C4-2B (cell line): ENCODE data around the gene SEMA4D.

Source experiments
- H3K27ac ChIP-seq: fragments of 450-650 bp; 2 replicates; pipeline ENCODE4 v1.5.1; 2017
- ZFX ChIP-seq: fragments of 450-650 bp; IDR thresholded peaks from 2 replicates; pipeline ENCODE4 v1.6.1; 2017
- TF ChIP-seq, protein P1 (sequence below): fragments of 450-650 bp; conservative IDR thresholded peaks from 2 replicates; pipeline ENCODE4 v1.5.1; 2017; ENCODE audit warnings: mild to moderate bottlenecking

Gene SEMA4D

DNA sequence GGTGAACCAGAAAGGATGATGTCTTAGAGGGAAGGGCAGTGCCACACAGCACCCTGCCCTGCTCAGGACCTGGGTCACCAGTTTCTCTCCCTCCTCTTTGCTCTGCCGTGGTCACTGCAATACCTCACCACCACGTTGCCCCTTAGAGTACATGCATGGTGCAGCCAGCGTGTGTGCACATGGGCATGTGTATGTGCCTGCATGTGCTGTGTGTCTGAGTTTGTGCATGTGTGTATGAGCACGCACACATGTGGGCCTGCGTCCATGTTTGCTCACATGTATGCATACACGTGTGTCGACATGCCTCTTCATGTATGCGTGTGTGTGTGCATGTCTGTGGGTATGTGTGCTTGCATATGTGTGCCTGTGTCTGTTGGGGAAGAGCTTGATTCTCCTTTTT, 41.5 kb upstream of the SEMA4D start:
- no peak for TF ChIP-seq ZFX
- TF ChIP-seq, protein P1, sequence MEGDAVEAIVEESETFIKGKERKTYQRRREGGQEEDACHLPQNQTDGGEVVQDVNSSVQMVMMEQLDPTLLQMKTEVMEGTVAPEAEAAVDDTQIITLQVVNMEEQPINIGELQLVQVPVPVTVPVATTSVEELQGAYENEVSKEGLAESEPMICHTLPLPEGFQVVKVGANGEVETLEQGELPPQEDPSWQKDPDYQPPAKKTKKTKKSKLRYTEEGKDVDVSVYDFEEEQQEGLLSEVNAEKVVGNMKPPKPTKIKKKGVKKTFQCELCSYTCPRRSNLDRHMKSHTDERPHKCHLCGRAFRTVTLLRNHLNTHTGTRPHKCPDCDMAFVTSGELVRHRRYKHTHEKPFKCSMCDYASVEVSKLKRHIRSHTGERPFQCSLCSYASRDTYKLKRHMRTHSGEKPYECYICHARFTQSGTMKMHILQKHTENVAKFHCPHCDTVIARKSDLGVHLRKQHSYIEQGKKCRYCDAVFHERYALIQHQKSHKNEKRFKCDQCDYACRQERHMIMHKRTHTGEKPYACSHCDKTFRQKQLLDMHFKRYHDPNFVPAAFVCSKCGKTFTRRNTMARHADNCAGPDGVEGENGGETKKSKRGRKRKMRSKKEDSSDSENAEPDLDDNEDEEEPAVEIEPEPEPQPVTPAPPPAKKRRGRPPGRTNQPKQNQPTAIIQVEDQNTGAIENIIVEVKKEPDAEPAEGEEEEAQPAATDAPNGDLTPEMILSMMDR: no peak
- H3K27ac ChIP-seq: no peak overlapping the region

DNA sequence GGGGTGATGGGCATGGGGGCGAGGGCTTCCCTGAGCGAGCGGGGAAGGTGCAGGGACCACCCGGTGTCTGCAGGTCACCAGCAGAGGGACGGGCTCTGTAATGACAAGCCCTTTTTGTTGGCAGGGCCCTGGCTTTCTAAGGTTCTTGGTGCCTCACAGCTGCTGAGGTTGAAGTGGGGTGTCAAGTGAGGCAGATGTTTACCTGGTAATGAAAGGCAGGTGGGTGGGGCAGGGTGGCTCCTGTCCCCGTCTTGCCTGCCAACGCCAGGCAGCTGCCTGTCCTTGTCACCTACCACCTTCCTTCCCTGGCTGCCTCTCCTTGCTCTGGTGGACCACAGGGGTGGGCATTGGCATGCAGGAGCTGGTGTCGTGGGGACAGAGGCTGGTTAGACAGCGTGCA, 41.0 kb upstream of the SEMA4D start:
- TF ChIP-seq, protein P1: no peak
- TF ChIP-seq ZFX: no peak
- no peak overlapping the region for H3K27ac ChIP-seq

DNA sequence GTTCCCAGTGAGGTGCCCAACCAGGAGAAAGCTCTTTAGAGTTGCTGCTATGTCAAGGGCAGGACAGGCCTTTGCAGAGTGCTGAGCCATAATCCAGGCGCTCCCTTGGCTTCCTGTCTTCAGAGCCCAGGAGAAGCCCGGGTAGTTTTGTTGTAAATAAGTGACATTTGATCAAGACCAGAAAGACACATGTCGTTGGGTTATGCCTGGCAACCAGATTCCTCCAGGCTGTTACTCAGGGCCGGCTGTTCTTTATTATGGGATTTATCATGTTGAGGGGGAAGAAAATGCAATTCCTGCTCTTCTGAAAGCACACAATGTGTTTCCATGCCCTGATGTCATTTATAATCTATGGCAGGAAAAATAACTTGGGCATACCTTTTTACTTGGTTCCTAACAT, 39.3 kb upstream of the SEMA4D start:
- no peak for TF ChIP-seq ZFX
- TF ChIP-seq, protein P1: no peak

DNA sequence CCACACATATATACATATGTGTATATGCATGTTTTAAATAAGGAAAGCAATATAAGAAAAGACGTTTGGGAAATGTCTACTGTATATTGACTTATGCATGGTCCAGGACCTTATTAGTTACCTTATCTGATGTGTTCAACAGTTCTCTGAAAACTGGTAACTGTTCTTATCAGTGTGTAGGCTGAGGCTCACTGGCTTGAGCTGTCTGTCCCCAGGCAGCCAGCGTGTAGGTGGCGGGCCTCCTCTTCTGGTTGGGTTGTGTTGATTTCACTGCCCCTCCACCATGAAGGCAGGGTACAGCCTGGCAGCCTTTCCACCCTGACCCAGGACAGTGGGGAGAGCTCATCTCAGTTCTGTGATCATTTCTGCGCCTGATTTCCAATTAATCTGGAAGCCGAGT, 38.7 kb upstream of the SEMA4D start:
- no peak overlapping the region for H3K27ac ChIP-seq
- TF ChIP-seq, protein P1: no peak
- no peak for TF ChIP-seq ZFX

More for the DNA sequence above, 39.3 kb upstream of the SEMA4D start:
- no peak overlapping the region for H3K27ac ChIP-seq

DNA sequence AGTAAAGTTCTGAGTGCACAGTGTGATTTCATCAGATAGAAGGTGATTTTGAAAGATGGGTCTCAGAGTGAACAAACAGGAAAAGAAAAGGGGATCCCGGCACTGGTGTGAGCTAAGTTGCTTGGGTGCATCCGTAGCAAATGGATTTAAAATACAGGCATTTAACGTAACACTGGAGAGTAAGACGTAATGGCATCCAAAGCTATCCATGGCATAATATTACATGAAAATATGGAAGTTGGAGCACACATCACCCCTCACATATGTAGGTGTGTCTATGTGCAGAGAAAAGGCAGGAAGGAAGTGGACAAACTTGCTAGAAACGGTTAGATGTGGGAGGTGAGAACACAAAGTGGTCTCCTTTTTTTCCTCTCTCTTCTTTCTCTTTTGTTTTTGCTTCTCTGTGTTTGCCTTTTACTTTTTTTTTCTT, 38.2 kb upstream of the SEMA4D start:
- TF ChIP-seq ZFX: no peak
- TF ChIP-seq, protein P1: no peak
- H3K27ac ChIP-seq: no peak overlapping the region

DNA sequence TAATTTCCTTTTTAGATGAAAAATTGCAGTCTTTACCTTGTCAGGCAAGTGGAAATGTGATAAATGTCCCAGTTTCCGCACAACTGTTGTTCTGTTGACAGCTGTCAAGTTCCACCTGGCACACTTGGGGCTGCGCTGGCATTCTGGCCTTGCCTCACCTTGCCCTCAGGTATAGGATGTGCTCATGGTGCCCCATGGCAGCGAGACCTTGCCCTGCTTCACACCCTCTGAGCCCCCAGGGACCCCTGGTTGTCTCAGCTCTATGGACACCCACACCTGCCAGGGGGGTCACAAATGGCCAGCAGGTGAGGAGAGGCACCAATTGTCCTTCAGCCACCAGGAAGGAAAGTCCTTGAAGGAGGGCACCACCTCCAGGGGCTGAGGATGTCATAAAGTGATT, 37.5 kb upstream of the SEMA4D start:
- no peak overlapping the region for H3K27ac ChIP-seq
- TF ChIP-seq ZFX: no peak
- TF ChIP-seq, protein P1: no peak

DNA sequence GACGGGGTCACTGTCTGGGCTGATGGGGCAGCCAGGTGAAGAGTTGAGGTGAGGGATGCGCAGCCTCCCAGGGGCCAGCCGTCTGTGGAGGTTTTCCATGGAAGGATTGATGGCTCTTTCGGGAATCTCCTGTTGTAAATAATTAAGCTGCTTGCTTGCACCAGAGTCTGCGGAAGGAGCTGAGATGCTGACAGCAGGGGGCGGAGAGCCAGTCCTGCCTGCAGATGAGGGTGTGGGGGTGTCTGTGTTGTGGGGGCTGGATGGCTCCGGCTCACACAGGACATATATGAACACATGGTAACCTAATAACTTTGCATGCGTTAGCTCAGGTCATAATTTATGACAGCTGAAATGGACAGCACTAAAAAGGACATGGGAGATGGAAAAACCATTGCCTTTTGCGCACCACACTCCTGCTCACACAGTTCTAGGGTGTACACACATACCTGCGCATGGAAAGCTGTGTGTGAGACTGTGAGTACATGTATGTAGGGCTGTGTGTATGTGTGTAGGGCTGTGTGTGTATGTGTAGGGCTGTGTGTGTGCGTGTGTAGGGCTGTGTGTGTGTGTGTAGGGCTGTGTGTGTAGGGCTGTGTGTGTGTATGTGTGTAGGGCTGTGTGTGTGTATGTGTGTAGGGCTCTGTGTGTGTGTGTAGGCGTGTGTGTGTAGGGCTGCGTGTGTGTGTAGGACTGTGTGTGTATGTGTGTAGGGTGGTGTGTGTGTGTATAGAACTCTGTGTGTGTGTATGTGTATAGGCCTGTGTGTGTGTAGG, 36.8 kb upstream of the SEMA4D start:
- TF ChIP-seq, protein P1: no peak
- no peak for TF ChIP-seq ZFX
- no peak overlapping the region for H3K27ac ChIP-seq
